Choroid plexus epithelial cell (primary cell): ENCODE results near the gene RAMACL.
"Not testable (repeated sequence)": the region's sequence is repeated elsewhere in the genome, so short reads cannot be mapped to it uniquely, and the experiment has no call there.

ENCODE experiments used
- DNase-seq: peaks from one replicate; pipeline ENCODE4 v3.0.0-alpha.2; 2010; ENCODE audit warnings: low read depth
- H3K4me3 ChIP-seq: 2 replicates; pipeline ENCODE4 v1.5.1; 2011; ENCODE audit warnings: low read depth, mild to moderate bottlenecking, control low read depth, low read length, moderate library complexity
- CTCF ChIP-seq: conservative IDR thresholded peaks from 2 replicates; pipeline ENCODE4 v1.5.1; 2011; ENCODE audit warnings: low read depth, mild to moderate bottlenecking, control low read depth, inconsistent platforms, low read length, moderate library complexity

RAMACL gene

GRCh38 chr6:166588691-166589336 is 2.3 kb upstream of the RAMACL start:
- DNase-seq = peak; percentile 93
- TF ChIP-seq CTCF = no peak
- H3K4me3 ChIP-seq = no peak overlapping the region

GRCh38 chr6:166587631-166588413 is 1.3 kb upstream of the RAMACL start:
- peak; percentile 42 for DNase-seq
- no peak overlapping the region for H3K4me3 ChIP-seq
- no peak for TF ChIP-seq CTCF

- no peak overlapping the region for H3K4me3 ChIP-seq
- TF ChIP-seq CTCF = no peak
- DNase-seq = peak; percentile 58
These were observed 1.5 kb downstream of the RAMACL start for GRCh38 chr6:166584853-166585429.

- no peak for TF ChIP-seq CTCF
- H3K4me3 ChIP-seq = no peak overlapping the region
- no peak for DNase-seq
These were observed 2.3 kb downstream of the RAMACL start for GRCh38 chr6:166584155-166584554.

- no peak for TF ChIP-seq CTCF
- no peak overlapping the region for H3K4me3 ChIP-seq
- no peak for DNase-seq
These were observed 3.1 kb downstream of the RAMACL start for GRCh38 chr6:166583230-166583965.

GRCh38 chr6:166582258-166582657 is 4.2 kb downstream of the RAMACL start:
- TF ChIP-seq CTCF = no peak
- H3K4me3 ChIP-seq = no peak overlapping the region
- DNase-seq = no peak

GRCh38 chr6:166581801-166582200 is 4.7 kb downstream of the RAMACL start:
- DNase-seq, H3K4me3 ChIP-seq: not testable (repeated sequence)
